Subcutaneous abdominal adipose tissue (tissue), 5 donors: ENCODE measurements around the gene KMT2D.

Source experiments
- H3K27ac ChIP-seq: one replicate; pipeline ENCODE4 v1.7.0; 2013; ENCODE audit warnings: low read depth, mild to moderate bottlenecking, inconsistent platforms, low read length, moderate library complexity
- H3K27me3 ChIP-seq, 5 donors: one replicate each; pipeline ENCODE4 v1.7.0; 2013; ENCODE audit warnings: low read length in 5 of 5, inconsistent platforms in 1 of 5; ENCODE audit not compliant: control insufficient read depth in 5 of 5, insufficient read depth in 4 of 5
- H3K36me3 ChIP-seq, 5 donors: one replicate each; pipeline ENCODE4 v1.7.0; 2013; ENCODE audit warnings: low read length in 5 of 5; ENCODE audit not compliant: control insufficient read depth in 5 of 5, insufficient read depth in 5 of 5
- H3K4me1 ChIP-seq, 5 donors: one replicate each; pipeline ENCODE4 v1.7.0; 2013; ENCODE audit warnings: low read length in 5 of 5, mild to moderate bottlenecking in 3 of 5, moderate library complexity in 1 of 5; ENCODE audit not compliant: control insufficient read depth in 5 of 5, insufficient read depth in 5 of 5
- H3K4me3 ChIP-seq, 5 donors: one replicate each; pipeline ENCODE4 v1.7.0; 2013; ENCODE audit warnings: low read length in 5 of 5, low read depth in 1 of 5
- H3K9ac ChIP-seq, 5 donors: one replicate each; pipeline ENCODE4 v1.7.0; 2013; ENCODE audit warnings: low read length in 5 of 5, mild to moderate bottlenecking in 4 of 5, moderate library complexity in 3 of 5
- H3K9me3 ChIP-seq, 5 donors: one replicate each; pipeline ENCODE4 v1.7.0; 2013; ENCODE audit warnings: low read length in 5 of 5; ENCODE audit not compliant: control insufficient read depth in 5 of 5
- donor health status: healthy.
- donor health status: healthy.
- donor health status: healthy.
- donor health status: healthy.
- donor health status: healthy.

KMT2D gene

GRCh38 chr12:49094975-49095365 is 34.4 kb upstream of the KMT2D start:
- peaks cover 1 to 47% (median 41%) of the 10 kb centered on the region in 5 donors for H3K4me1 ChIP-seq
- H3K9ac ChIP-seq, result no peak overlapping the region
- H3K9me3 ChIP-seq, result no peaks in the 10 kb centered on the region
- no peak overlapping the region for H3K27ac ChIP-seq
- peaks cover 31 to 47% (median 42%) of the 10 kb centered on the region in 5 donors for H3K27me3 ChIP-seq
- H3K4me3 ChIP-seq, result no peak overlapping the region
- H3K36me3 ChIP-seq, result peaks cover 6 to 34% (median 31%) of the 10 kb centered on the region in 5 donors

- Histone ChIP-seq H3K36me3 (peaks cover 4 to 30% (median 27%) of the 10 kb centered on the region in 5 donors), H3K27ac (no peak within 1 kb of the TSS), H3K9me3 (no peaks in the 10 kb centered on the region), H3K9ac (no peak within 1 kb of the TSS), H3K4me1 (peaks cover 1 to 53% (median 47%) of the 10 kb centered on the region in 5 donors), H3K4me3 (peak within 1 kb of the TSS in 4 of 5 donors; percentile 17 to 42 (median 38)), H3K27me3 (peaks cover 37 to 52% (median 48%) of the 10 kb centered on the region in 5 donors)
Observed at GRCh38 chr12:49094160-49094974, 33.8 kb upstream of the KMT2D start, which contains the start of gene DHH. TSS of gene DHH (minus strand) at chr12:49094801. CDS start at chr12:49094512, 289 bp downstream.

- Histone ChIP-seq H3K4me3 (peak overlapping the region in 3 of 5 donors; percentile 17 to 42 (median 42)), H3K36me3 (peaks cover 4 to 27% (median 21%) of the 10 kb centered on the region in 5 donors), H3K4me1 (peaks cover 1 to 54% (median 47%) of the 10 kb centered on the region in 5 donors), H3K27me3 (peaks cover 41 to 58% (median 54%) of the 10 kb centered on the region in 5 donors), H3K27ac (no peak overlapping the region), H3K9ac (no peak overlapping the region), H3K9me3 (no peaks in the 10 kb centered on the region)
Observed at GRCh38 chr12:49093792-49094159, 33.2 kb upstream of the KMT2D start.

GRCh38 chr12:49092816-49093406 is 32.3 kb upstream of the KMT2D start:
- Histone ChIP-seq H3K9ac (no peak overlapping the region), H3K4me1 (peaks cover 5 to 62% (median 55%) of the 10 kb centered on the region in 5 donors), H3K27me3 (peaks cover 46 to 61% (median 56%) of the 10 kb centered on the region in 5 donors), H3K36me3 (peaks cover 4 to 18% (median 15%) of the 10 kb centered on the region in 5 donors), H3K4me3 (no peak overlapping the region), H3K9me3 (no peaks in the 10 kb centered on the region), H3K27ac (no peak overlapping the region)

- Histone ChIP-seq H3K27ac (no peak overlapping the region), H3K27me3 (peaks cover 46 to 61% (median 56%) of the 10 kb centered on the region in 5 donors), H3K9me3 (no peaks in the 10 kb centered on the region), H3K36me3 (peaks cover 4 to 12% (median 9%) of the 10 kb centered on the region in 5 donors), H3K4me1 (peaks cover 5 to 62% (median 55%) of the 10 kb centered on the region in 5 donors), H3K9ac (peak overlapping the region in 2 of 5 donors; percentile 29 to 43), H3K4me3 (peak overlapping the region in 4 of 5 donors; percentile 30 to 56 (median 53))
Observed at GRCh38 chr12:49092086-49092815, 31.7 kb upstream of the KMT2D start.

GRCh38 chr12:49091836-49092085 is 31.2 kb upstream of the KMT2D start:
- Histone ChIP-seq H3K4me3 (peak overlapping the region in 4 of 5 donors; percentile 30 to 56 (median 53)), H3K36me3 (peaks cover 1 to 7% (median 4%) of the 10 kb centered on the region in 5 donors), H3K4me1 (peaks cover 5 to 62% (median 55%) of the 10 kb centered on the region in 5 donors), H3K9ac (peak overlapping the region in 1 of 5 donors; percentile 43), H3K27me3 (peaks cover 46 to 61% (median 56%) of the 10 kb centered on the region in 5 donors), H3K9me3 (no peaks in the 10 kb centered on the region), H3K27ac (no peak overlapping the region)

GRCh38 chr12:49091056-49091835 is 30.7 kb upstream of the KMT2D start:
- Histone ChIP-seq H3K27ac (no peak overlapping the region), H3K4me1 (peaks cover 5 to 62% (median 55%) of the 10 kb centered on the region in 5 donors), H3K36me3 (peaks cover 0 to 4% (median 0%) of the 10 kb centered on the region in 5 donors), H3K27me3 (peaks cover 46 to 61% (median 56%) of the 10 kb centered on the region in 5 donors), H3K4me3 (peak overlapping the region in 3 of 5 donors; percentile 30 to 56 (median 50)), H3K9ac (no peak overlapping the region), H3K9me3 (no peaks in the 10 kb centered on the region)

- Histone ChIP-seq H3K9me3 (no peaks in the 10 kb centered on the region), H3K4me3 (peak overlapping the region in 4 of 5 donors; percentile 42 to 66 (median 51)), H3K36me3 (no peaks in the 10 kb centered on the region), H3K4me1 (peaks cover 5 to 62% (median 55%) of the 10 kb centered on the region in 5 donors), H3K27me3 (peaks cover 46 to 61% (median 56%) of the 10 kb centered on the region in 5 donors), H3K27ac (no peak overlapping the region), H3K9ac (no peak overlapping the region)
Observed at GRCh38 chr12:49089821-49090773, 29.5 kb upstream of the KMT2D start.
